ENCODE data around the gene ACTN4.

DNA sequence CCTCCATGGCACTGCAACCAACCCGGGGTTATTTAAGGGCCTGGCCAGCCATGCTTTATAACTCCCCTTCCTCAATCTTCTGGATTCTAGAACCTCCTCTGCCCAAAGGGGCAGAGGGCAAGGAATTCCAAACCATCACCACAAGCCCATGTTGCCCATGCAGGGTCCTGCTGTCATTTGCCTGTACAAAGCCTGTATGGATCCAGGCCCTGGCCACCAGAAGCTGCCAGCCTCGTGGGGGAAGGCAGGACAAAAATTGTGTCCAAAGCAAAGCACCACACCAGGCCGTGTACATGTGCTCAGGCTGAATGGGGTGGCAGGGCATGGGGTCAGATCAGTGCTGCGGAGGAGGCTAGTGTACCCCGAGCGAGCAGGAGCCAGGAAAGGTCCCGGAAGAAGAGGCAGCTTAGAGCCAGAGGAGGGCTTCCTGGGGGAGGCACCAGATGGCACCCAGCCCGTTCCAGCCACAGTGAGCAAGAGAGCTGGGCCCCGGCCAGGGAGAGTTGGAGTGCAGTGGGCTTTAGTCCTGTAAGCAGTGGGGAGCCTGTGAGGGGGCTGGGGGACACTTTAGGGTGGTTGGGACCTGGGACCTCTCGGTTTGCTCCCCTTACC, 61.1 kb downstream of the ACTN4 start:
- TF ChIP-seq CTCF (IDR thresholded peaks at IDR 0.05) (no peak), EP300 (IDR thresholded peaks at IDR 0.05) (no peak)
